NCI-H2196 (cell line): ENCODE measurements around the gene ZNF341.
"Not testable (repeated sequence)": the region's sequence is repeated elsewhere in the genome, so short reads cannot be mapped to it uniquely, and the experiment has no call there.

Experiments used
- DNase-seq: peaks from one replicate; lab custom pipeline; 2025; ENCODE audit not compliant: unreplicated experiment; lab: John Stamatoyannopoulos, UW

The ZNF341 gene

DNA sequence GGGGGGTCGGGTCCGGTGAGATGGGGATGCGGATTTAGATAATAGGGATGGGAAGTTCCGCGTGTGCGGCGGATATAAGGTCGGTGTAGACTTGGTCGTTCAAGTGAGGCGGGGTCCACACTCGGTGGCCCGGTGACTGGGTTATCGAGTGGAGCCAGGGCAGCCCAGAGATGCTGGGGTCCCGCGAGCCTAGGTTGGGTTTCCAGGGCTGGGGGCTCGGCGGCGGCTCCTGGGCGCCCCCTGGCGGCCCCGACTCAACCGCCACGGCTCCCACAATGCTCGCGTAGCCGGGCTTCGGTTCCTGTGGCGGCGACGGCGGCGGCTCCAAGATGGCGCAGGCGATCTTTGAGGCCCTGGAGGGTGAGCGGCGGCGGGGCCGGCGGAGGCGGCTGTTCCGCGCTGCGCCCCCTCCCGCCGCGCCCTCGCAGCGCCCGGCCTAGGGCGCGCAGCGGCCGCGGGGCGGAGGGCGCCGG is at the start of gene ZNF341:
Gene ZNF341, plus strand, starts transcription at position 304 of the 473 bp plus-strand sequence. Its CDS starts 26 bp downstream, at position 330.
- DNase-seq, result peak; percentile 98

DNA sequence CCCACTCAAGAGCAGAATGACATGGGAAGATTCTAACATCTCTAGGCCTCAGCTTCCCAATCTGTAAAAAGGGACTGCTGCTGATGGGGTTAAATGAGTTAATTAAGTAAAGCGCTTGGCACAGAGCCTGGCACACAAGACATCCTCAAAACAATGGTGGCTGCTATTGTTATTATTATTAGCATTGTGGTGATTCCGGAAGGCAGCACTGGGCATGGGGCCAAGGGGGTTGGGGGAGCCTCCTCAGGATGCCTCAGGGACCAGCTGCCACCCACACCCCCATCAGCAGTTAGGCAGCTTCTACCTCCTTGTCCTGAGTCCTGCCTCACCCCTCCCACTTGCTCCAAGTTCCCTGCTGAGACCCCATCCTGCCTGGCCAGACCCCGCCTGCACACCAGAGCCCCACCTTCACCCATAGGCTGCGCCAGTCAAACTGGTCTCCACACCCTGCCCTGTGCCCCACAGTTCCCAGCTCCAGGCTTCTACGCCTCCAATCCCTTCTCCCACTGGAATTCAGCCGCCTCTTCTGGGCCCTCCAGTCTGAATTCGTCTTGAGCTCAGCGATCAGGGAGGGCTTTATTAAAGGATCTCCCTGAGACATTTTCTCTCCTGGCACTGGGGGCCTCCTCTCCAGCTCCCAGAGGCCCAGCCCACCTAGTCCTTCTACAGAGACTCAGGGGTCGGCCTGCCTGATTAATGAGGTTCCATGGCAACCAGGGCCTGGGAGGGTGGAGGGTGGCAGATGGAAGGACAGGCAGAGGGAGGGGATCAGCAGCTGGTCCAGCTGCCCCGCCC is 47.1 kb upstream of the ZNF341 start:
- no peak for DNase-seq

DNA sequence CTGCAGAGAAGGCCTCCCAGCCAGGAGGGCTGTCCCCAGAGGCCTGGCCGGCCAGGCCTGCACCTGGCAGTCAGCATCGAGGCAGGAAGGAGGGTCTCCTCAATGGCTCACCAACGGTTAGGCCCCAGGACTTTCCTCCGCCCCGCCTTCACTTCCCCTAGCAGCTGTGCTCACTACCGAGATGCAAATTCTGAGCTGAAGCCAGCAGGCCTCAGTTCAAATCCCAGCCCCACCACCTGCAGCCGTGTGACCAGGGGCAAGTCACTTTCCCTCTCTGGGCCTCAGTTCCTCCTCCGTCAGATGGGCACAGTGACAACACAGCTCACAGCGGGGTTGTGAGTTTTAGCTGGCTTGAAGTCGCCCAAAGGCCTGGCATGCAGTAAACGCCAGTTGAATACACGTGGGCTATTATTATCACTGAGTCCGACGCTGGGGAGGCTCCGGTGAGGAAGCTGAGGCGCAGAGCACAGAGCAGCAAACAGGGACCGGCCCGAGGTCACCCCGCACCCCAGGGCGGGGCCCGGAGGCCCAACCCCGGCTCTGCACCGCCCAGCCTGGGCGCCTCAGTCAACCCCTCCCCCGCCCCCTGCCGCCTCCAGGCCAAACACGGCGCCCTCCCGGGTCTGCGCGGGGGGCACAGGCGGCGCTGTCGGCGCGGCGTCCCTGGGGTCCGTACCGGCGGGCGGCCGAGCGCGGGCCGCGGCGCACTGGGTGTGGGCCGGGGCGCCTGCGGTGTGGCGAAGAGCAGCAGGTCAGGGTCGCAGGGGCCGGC is 46.3 kb upstream of the ZNF341 start:
- DNase-seq, result peak; percentile 53

DNA sequence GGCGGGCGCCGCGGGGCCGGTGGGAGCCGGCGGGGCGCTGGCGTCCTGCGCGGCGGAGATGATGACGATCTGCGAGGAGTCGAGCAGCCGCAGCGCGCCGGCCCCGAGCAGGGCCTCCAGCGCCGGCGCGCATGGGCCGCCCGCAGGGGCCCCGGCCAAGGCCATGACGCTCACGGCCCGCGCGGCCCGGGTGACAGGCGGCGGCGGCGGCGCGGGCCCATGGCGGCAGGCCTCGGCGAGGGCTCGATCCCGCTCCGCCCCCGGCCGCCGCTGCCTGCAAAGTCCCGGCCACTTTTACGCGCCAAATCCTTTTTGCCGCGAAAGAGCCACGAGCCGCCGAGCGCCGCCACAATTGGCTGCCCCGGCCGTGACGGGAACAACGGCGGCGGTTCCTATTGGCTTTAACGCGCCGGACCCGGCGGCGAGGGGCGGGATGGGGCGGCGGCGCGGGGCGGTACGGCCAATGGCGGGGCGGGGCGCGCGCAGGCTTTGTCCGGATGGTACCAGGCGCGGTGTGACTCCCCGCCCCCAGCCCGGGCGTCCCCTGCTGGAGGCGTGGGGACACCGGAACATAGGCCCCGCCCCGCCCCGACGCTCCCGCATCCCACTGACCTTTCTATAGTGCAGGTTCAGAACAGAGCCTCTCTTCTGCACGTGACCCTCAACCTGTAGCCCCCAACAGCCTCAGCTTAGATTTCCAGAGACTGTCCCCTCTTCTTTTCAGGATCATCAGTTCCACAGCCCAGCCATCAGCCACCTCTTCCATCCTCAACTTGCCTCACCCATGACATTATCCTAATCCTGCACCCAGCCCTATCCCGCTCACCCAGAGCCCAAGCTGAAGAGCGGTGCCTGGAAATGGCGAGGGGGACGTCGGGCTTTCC is 45.5 kb upstream of the ZNF341 start, which contains the start of gene E2F1:
Gene E2F1, minus strand, starts transcription at position 286 of the 884 bp plus-strand sequence. Its CDS starts 121 bp downstream, at position 165.
- peak; percentile 97 for DNase-seq

DNA sequence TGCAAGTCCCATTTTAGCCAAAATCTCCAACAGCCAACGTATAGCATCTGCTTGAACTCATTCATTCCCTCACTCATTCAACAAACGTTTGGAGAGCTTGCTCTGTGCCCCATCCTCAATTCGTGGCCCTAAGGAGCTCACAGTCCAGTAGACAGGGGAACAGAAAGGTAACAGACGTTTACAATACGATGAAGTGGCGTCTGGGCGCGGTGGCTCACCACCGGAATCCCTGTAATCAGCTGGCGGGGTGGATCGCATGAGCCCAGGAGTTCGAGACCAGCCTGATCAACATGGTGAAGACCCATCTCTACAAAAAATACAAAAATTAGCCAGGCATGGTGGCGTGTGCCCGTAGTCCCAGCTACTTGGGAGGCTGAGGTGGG is 44.8 kb upstream of the ZNF341 start:
- no peak for DNase-seq

DNA sequence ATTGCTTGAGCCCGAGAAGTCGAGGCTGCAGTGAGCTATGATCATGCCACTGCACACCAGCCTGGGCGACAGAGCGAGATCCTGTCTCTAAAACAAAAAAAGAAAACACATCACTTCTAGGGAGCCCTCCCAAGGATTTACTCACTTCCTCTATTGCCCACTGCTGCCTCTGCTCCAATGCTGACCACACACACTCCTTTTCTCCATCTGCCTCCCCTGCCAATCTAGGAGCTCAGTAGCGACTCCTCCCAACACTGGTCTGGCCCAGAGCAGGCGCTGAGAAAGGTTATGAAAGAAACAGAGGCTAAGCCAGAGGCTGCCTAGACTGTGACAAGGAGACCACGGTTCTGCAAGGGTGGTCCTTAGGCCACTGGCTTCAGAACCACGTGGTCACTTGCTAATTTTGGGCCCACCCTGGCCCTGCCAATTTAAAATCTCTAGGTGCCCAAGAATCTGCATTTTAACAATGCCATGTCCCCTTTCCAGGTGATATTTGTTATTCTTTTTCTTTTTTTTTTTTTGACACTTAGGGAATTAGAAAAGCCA is 44.4 kb upstream of the ZNF341 start:
- DNase-seq, result no peak

DNA sequence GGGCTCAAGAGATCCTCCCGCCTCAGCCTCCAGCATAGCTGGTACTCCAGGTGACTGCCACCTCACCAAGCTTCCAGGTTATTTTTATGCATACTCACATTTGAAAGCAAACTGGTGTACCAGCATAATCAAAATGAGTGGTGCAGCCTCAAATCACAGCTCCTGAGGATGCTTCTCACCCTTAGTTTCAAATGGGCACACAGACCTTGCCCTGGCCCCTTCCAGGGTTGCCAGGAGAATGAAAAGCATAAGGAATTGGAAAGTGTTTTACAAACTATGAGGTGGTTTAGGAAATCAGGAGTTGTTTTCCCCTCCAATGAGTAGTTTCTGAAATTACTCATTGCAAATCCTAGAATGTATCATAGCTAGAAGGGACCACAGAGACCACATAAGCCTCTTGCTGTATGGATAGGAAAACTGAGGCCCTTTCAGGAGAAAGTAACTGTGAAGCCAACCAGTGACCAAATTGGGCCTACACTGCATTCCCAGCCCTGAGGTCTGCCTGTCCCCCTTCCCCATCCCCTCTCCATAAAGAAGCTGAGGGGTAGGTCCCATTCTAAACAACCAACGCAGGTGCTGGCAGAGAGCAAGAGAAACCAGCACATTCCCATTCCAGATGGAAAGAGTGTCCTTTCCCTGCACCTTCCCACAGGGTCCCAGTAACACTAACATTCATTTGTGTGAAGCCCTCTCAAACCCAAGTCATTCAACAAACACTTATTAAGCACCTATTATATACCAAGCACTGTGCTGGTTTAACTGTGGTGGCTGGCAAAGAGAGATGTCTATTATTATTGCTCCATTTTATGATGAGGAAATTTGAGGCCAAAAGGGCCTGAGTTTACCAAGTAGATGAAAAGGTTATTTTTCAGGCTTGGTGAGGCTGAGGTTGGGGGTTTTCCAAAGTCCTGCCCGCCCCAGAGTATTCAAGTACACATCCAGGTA is 43.5 kb upstream of the ZNF341 start:
- no peak for DNase-seq

DNA sequence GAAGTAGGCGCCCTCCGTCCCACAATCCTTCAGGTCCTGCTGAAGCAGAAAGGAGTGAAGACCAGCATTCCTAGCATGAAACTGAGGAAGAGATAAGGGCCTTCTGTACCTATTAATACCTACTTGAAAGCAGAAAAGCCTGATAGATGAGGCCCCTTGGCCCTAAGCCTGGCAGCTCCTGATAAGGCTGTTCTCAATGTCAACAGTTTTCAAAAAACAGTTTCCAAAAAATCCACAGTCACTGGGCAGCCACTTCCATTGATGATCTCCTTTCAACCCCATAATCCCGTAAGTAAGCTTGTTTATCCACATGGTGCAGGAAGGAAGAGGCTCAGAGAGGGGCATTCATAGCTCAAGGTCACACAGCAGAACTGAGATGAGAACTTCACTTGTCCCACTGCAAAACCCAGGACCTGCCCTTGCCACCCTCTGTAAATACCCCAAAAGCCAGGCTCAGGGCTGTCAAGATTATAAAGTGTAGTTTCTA is 42.8 kb upstream of the ZNF341 start:
- DNase-seq, result no peak

DNA sequence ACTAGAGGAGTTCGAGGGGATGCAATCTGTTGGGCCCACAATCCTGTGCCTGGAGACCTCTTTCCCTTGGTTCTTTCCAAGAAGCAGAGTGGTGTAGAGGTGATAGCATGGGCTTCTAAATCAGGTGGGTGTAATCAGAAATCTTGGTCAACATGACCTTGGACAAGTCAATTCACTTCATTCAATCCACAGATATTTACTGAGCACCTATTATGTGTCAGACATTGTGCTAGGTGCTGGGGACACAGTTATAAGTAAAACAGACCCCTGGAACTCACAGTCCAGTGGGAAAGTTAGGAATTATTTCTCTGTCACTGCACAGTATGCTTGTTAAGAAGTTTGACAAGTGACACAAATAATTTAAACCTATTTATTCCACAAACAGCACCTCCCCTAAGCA is 42.3 kb upstream of the ZNF341 start:
- DNase-seq, result no peak

DNA sequence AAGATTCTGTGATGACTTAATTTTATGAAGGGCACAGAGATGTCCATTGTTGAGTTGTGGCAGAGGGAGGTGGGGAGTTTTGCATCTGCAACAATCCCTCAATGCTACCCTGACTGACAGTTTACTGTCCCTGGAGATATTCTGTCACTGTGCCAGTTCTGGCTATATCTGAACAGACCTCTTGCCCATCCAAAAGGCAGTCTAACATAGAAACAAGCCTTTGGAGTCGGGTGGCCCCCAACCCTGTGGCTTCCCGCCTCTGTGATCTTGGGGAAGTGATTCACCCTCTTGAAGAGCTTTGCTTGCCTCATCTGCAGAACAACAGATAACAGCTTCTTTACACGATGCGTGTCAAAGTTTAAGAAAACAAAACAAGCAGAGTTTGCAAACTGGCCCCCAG is 41.8 kb upstream of the ZNF341 start:
- no peak for DNase-seq

DNA sequence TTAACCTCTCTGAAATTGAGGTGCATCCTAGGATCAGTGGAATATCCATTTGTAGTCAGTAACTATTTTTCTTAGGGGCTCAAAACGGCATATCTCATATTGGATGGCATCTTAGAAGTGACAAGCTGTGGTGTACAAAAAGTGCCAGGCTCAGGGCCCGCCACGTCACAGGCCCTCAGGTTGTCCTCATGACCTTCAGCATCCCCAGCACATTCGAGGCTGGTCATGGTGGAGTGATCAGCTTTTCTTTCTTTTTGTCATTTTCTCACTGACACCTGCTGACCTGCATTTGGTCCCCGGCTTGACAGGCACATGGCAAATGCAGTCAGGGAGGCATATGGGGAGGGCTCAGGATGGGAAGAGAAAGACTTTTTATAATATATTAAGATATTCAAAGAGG is 38.5 kb upstream of the ZNF341 start:
- DNase-seq, result no peak

DNA sequence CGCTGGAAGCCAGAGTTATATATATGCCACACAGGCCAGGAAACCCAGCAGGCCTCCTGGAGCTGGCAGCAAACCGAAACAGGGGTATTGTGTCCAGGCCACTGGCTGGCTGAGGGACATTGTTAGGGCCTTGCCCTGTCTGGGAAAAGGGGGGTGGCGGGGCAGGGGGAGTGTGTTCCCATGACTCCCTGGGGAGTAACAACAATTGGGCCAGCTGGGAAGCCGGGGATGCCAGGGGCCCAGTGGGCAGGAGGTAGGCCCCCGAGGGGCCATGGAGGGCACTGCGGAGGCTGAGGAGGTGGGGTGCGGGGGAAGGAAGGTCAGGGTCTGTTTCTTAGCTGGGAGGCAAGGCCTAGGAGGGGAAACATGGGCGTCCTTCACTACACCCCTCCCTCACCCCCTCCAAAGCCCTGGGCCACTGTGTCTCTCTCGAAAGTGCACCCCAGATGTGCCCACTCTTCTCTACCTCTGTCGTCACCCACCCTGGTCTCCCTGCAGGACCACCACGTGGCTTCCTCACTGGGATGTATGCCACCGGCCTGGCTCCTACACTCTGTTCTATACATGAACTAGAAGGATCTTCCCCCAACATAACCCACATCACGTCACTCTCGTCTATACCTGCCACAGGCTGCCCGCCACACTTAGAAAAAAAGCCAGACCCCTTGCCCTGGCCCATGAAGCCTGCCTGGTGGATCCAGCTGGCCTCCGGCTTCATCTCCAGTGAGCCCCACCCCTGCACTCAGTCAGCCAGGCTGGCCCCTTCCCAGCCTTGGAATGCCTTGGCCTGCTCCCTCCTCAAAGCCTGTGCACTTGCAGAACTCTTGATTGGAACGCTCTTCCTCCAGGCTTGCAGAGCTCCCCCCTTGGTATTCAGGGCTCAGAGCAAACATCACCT is 37.8 kb upstream of the ZNF341 start:
- no peak for DNase-seq

DNA sequence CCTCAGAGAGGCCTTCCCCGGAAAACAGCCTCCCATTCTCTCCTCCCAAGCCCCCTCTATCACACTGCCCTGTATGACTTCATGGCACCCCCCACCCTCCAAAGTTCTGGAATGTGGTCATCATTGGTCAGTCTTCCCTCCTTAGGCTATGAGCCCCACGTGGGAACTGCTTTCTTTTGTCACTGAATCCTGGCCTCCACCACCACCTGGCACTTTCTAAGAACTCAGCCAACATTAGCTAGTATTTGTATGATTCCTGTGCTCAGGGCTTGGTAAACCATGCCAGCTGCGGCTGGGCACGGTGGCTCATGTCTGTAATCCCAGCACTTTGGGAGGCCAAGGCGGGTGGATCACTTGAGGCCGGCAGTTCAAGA is 37.2 kb upstream of the ZNF341 start:
- DNase-seq, result no peak

DNA sequence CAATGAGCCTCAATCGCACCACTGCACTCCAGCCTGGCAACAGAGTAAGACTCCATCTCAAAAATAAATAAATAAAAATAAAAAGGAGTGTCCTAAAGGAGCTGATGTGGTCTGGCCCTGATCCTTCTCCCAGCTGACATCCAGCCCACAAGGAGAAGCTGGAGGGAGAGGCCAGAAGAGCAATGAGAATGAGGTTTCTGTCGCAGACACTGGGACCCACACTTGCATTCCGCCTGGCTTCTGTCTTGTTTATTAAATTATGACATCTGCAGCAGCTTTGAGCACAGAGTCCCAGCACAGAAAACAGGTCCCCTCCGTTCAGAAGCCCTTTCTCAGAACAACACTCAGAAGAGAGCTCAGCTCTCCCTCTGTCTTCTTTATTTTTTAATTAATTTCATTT is 35.3 kb upstream of the ZNF341 start:
- DNase-seq, result no peak

DNA sequence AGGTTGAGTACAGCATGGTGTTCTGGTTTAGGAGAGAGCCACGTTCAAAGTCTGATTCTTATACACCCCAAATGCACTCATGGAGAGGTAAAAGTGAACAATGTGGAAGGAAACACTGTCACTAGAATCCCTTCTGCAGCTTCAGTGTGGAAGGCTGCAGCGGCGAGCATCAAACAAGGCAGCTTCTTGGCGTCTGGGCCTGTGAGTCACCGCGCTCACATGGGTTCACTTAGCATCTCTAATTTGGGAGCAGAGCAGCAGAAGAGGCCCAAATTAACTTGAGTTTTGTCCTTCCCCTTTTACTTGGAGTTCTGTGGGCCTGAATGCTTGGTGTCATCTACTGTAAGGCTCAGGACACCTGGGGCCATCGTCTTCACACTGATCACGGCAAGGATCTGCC is 34.7 kb upstream of the ZNF341 start:
- DNase-seq, result no peak

DNA sequence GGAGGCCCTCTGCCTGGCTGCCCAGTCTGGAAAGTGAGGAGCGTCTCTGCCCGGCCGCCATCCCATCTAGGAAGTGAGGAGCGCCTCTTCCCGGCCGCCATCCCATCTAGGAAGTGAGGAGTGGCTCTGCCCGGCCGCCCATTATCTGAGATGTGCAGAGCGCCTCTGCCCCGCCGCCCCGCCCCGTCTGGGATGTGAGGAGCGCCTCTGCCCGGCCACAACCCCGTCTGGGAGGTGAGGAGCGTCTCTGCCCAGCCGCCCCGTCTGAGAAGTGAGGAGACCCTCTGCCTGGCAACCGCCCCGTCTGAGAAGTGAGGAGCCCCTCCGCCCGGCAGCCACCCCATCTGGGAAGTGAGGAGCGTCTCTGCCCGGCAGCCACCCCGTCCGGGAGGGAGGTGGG is 32.8 kb upstream of the ZNF341 start:
- DNase-seq, result not testable (repeated sequence)

DNA sequence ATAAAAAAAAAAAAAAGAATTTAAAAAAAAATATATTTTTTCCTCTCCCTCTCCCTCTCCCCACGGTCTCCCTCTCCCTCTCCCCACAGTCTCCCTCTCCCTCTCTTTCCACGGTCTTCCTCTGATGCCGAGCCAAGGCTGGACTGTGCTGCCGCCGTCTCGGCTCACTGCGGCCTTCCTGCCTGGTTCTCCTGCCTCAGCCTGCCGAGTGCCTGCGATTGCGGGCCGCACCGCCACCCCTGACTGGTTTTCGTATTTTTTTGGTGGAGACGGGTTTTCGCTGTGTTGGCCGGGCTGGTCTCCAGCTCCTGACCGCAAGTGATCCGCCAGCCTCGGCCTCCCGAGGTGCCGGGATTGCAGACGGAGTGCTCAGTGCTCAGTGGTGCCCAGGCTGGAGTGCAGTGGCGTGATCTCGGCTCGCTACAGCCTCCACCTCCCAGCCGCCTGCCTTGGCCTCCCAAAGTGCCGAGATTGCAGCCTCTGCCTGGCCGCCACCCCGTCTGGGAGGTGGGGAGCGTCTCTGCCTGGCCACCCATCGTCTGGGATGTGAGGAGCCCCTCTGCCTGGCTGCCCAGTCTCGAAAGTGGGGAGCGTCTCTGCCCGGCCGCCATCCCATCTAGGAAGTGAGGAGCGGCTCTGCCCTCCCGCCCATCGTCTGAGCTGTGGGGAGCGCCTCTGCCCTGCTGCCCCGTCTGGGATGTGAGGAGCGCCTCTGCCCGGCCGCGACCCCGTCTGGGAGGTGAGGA is 30.9 kb upstream of the ZNF341 start:
- not testable (repeated sequence) for DNase-seq
